GM21529 (cell line): ENCODE measurements around the gene CISH.

Source experiments
- ATAC-seq: cut with Tn5 transposase; IDR thresholded peaks from one replicate; pipeline ENCODE4 v1.9.1; 2021; ENCODE audit not compliant: unreplicated experiment

Gene CISH, protein sequence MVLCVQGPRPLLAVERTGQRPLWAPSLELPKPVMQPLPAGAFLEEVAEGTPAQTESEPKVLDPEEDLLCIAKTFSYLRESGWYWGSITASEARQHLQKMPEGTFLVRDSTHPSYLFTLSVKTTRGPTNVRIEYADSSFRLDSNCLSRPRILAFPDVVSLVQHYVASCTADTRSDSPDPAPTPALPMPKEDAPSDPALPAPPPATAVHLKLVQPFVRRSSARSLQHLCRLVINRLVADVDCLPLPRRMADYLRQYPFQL

DNA sequence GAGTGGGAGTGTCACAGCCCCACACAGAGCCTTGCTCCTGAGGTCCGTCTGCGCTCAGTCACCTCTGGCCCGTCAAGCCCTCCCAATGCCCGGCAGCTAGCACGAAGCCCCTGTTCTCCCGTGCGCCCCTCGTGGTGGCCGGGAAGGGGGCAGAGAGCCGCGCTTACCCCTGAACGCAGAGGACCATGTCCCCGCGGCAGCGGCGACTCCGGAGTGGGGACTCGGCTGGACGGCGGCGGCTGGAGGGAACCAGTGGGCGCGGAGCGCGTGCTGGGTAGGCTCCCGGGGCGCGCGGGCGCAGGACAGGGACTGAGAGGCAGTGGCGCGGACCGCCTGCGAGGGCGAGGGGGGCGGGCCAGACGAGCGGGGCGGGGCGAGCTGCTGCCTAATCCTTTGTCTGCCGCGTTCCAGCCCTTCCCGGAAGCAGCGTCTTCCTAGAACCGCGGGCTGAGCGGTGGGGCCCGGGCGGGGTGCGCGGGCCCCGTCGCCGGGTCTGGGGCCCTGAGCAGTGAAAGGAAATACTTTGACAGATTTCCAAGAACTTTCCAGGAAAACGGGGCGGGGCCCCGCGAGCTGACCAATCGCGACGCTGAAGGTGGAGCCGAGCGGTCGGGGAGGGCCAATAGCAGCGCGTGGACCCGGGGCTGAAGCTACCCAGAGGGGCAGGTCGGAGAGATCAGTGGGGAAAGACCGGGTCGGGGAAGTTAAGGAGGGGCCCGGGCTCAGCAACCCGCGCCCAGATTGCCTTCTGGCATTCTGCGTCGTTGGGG lies at the start of gene CISH:
Gene CISH, minus strand, starts transcription at position 311 of the 770 bp plus-strand sequence. Its CDS starts 124 bp downstream, at position 187.
- peak; percentile 77 for ATAC-seq

DNA sequence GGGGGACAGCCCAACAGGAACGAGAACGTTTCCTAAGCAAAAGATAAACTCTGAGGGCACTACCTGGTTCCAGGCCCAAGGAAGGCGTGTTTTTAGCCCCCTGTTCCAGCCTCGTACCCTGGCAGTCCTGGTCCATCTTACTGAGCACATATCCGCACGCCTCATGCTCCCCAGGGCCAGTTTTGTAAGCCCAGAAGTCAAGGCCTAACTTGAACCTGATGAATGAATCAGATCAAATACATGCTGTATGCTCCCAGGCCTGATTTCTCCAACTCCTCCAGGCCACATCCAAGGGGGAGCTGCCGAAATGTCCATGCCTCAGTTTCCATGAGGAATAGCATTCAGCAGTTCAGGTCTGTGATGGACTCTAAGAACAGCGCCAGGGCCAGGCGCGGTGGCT lies 48.8 kb upstream of the CISH start:
- ATAC-seq, result no peak

DNA sequence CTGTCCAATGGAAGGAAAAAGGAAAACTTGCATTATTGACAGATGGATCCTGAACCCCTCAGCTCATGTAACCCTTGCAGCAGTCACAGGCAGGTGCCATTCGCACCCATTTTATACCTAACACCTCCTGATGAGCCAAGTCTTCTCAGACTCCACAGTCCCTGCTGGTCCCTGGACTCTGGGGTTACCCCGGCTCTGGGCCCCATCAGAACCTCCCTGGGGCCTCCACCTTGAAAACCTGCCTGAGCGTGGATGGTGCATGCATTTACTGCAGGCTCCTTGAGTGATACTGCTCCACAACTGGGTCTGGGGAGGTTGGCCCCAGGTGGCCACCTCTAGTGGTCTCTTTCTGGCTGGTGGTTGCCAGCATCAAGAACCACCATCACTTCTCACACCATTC lies 47.3 kb upstream of the CISH start:
- no peak for ATAC-seq

DNA sequence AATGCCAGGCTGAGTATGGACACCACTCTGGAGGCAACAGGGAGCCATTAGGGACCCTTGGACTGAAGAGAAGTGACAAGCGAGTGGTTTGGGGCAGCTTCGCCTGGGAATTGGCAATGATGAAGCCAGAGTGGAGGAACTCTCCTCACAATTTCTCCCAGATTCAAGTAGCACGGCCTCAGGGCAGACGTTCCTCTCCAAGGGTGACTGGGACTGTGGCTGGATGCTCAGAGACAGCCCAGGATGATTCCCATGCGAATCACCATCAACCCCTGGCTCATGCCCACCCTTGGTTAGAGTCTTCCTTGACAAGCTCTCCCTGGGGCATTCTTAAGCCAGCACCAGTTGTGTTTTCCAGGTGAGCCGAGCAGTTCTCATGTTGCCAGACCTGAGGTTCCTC lies 46.8 kb upstream of the CISH start:
- ATAC-seq, result no peak

DNA sequence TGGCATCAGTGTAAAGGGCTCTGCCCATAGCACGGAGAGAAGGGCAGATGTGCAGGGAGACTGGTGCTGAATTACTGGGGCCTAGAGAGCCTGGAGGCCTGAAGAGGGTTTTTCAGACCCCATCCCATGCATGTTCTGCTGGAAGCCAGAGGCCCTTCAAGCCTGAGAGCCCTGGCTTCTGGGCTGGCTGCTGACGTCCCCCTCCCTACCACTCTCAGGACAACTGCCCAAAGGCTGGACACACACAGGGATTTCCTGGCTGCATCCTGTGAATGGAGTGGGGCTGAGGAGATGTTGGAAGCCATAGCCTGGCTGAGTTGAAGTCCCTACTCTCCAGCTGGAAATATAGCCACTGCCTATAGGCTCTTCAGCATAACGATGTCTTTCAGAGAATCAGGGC lies 46.2 kb upstream of the CISH start:
- ATAC-seq, result no peak

DNA sequence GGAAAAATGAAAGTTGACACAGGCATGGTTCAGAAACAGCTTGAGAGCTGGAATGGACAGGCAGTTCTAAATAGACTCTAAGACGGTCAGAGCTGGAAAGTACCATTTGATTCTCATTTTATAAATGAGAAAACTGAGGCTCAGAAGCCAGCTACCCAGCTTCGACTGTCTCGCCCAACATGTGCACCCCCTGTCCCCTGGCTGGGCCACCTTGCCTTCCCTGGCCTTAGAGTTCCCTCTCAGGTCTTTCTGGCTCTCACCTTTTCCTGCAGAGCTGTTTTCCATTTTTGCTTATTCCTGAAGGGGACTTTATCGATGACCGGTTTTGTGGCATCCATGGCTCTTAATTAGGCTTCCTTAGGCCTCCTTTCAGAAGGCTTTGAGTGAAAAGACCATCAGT lies 45.8 kb upstream of the CISH start:
- no peak for ATAC-seq

DNA sequence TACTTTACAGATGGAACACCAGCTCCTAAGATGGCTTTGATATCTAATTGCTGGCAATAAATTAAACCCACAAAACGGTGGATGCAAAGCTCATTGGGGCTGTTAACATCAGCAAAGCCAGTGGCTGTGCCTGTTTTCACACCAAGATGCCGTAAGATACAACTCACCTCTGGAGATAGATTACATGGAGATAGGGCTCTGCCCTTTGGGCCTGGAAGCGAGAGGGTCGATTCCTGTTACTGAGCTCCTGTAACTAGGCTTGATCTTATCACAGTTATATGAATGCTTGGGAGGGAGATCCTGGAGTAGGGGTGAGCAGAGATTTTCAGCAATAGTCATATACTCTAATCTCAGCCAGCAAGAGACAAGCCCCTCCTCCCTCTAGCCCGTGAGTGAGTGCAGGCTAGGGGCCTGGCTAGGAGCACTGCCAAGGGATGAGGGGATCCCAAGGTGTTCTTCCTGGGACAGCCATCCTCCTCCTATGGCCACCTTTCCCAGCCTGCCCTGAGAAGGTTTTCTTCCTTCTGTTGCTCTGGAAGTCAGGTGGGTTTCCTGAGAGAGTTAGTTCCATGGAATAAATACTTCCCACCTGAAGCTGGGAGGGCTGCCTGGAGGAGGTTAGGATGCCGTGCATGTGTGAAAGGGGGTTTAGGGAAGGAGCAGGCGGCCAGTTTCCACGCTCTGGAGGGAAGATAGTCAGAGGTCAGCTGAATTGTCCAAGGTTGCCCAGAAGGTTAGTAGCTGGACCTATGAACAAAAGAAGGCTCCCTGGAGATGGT lies 45.0 kb upstream of the CISH start:
- ATAC-seq, result no peak

DNA sequence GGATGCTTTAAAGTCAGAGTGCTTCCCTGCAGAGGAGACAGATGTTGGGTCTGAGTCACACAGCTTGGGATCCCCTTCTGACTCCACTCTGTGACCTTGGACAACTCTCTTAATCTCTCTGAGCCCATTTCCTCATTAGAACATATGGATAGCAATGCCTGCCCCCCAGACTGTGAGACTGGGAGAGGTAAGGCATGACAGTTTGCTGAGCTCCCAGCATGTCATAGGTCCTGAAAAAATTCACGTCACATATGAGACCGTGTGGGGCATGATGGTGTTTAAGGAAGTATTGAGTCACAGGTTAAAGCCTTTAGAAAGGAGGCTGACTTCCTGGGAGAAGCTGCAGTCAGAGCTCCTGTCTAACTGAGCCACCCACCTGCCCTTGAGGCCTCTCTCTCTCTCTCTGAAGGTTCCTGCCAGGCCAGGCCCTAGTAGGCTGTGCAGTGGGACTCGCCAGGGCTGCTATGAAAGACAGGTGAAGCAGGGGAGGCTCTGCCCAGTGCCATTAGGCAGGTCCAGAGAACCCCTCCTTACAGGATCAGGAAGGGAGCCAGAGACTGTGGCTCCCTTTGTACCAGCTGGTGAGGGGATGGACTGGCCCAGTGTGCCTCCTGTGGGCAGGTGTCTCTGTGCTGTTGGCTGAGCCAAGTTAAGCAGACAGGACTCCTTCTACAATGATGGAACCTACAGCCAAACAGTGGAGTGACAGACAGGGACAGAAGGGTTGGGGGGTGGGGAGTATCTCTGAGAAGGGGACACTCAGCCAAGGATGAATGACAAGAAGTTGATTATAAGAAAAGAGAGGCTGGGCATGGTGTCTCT lies 43.6 kb upstream of the CISH start:
- ATAC-seq, result no peak

DNA sequence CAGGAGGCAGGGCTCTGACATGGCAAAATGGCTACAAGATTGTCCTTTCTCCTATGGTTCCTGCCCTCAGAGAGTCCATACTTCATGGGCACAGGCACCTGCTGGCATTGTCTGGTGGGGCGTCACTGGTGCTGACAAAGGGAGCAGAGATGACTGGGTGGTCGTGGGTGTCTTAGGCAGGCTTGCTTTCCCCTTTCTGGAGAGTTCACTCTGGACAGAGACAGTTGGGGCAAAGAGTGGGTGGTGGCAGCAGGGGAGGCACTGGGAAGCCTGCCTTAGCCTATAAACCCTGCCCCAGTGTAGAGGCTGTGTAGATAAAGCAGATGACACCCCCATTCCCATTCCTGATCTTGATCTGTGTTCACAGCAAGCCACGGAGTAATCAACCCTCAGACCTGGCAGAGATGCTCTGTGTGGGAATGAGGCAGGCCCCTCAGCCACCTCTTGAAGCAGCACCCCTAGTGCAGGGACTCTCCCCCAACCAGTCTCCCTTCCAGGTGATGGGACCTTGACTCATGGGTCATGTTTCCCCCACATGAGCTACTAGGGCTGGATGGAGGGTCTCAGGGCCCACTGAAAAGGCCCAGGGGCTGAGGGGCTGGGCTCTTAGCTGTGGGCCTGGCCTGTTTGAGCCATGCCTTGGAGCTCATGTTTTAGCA lies 42.5 kb upstream of the CISH start:
- no peak for ATAC-seq

DNA sequence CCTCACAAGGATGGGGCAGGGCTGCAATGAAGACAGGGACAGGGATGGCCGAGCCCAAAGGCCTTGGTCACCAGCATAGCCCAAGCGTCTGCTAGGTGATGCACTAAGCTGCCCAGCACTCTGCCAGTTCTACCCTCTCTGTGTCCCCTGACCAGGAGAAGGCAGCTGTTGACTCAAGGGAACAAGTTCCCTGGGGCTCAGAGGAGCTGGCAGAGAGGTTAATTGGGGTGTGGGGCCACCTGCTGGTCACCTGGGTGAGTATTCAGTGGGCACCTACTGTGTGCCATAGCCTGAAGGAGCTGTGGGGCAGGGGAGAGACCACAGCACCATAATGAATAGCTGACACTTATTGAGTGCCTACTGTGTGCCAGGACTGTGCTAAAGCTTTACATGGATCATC lies 41.1 kb upstream of the CISH start:
- peak; percentile 55 for ATAC-seq

DNA sequence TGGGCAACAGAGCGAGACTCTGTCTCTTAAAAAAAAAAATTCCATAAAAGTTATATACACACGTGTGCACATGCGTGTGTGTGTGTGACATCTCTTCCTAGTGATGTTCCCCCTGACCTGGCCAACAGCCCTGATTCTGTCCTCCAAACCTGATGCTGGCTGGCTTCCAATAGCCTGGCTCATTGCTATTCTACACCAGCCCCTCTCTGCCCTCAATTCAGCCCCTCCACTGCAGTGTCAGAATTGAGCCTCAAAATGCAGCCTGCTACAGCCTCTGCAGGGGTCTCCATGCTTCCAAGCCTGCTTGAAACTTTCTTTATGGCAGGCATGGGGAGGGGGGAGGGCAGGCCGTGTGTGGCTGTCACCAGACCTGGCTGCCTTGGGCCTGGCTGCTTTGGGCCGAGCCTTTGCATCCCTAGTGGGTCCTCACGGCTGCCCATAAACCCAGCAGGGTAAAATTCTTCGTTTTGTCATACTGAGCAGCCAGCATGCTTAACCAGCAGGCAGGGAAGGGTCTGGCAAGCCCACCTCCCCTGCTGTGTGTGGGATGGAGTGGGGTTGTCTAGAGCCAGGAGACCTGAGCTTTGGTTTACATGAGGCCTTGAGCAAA lies 40.5 kb upstream of the CISH start:
- no peak for ATAC-seq

DNA sequence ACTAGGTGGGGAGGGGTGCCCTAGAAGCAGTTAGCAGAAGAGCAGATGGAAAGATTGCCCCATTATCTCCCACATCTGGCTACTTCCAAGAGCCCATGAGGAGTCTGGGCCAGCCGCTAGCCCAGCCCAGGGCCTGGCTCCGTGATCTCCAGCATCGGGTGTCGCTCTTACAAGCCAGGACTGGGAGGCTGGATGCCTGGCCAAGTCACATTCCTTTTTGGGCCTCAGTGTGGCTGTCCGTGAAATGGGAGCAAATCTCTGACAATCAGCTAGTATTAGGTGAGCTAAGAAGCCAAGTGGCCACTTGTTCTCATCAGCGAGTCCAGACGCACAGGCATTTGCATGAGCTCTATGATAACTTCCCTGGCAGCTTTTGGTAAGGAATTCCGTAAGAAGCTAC lies 39.9 kb upstream of the CISH start:
- ATAC-seq, result no peak

DNA sequence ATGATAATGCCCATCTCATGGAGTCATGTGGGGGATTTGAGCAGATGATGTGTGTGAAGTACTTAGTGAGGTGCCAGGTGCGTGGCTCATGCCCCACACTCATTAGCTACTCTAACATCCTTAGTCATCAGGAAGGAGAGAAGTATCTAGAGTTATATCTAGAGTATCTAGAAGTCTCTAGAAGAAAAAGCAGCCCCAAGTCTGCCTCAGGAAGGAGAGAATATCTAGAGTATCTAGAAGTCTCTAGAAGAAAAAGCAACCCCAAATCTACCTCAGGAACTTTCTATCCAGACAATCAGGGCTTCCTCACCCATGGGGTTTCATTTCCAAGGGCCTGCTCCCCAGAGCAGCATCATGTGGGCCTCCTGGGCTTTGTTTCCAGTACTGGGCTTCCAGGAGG lies 38.4 kb upstream of the CISH start:
- no peak for ATAC-seq

DNA sequence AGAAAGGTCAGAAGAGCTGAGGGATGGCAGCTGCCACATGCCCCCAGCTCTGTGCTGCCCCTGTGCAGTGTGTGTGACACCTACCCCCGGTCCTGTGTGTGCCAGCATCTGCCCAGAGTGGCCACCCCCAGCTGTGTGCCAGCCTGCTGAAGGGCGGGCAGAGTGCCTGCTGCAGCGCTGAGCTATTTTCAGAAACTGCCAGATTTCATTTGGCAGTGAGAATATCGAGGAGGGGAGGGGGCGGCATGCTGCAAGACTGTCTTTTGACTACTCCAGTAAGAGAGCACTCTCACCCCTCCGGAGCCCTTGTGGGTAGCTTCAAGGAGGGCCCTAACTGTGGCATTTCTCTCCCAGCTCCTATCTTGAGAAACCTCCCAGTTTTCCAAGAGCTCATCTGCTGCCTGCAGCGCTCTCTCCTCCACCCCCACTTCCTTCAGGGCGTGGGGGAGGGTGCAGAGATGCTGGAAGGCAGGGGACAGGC lies 37.9 kb upstream of the CISH start:
- ATAC-seq, result no peak

DNA sequence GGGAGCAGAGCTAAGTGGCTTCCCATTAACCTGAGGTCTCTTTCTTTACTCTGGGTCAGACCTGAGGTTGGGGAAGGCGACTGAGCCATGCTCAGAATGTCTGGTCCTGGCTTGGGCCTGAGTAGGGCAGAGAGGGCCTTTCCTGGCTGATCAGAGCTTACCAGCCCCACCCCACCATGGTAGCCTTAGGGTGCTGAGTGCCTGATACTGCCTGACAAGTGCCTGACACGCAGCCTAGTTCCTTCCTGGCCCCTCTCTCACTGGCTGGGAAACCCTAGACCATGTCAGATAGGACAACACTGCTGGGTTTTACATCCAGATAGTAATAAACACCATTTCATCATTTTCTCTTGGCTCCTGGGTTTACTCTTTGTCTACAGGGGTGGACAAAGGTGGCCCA lies 37.4 kb upstream of the CISH start:
- ATAC-seq, result no peak

DNA sequence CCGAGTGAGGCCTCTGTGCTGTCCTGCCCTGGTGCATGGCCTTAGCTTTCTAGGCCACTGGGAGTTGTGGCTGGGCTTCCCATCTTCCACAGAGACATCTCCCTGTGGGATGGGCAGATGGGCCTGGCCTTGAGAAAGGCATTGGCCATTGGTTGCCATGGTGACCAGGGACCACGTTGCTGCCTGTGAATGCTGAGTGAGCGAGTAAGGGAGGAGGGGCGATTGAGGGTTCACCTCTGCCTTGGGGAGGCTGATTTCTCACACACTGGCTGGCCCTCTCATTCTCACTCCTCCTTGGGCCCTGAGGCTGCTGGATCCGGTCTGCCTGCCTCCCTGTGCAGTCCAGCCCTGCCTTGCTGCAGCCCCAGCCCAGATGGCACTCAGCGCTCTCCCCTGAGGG lies 36.7 kb upstream of the CISH start:
- no peak for ATAC-seq

DNA sequence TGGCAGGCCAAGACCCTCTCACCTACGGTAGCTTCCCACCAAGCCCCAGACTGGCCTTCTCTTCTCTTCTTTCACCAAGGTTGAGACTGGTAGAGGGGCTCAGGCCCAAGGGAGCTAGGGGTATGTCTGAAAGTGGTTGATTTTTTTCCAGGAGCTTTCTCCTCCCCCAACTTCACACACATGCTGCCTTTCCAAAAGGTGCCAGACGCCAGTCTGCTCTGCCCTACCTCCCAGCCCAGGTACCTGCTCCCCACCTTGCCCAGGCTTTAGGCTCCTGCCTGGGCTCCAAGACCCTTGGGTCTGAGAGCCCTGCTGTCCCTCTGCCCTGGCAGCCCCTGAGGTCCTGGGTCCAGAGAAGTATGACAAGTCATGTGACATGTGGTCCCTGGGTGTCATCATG lies 33.8 kb upstream of the CISH start:
- ATAC-seq, result no peak

DNA sequence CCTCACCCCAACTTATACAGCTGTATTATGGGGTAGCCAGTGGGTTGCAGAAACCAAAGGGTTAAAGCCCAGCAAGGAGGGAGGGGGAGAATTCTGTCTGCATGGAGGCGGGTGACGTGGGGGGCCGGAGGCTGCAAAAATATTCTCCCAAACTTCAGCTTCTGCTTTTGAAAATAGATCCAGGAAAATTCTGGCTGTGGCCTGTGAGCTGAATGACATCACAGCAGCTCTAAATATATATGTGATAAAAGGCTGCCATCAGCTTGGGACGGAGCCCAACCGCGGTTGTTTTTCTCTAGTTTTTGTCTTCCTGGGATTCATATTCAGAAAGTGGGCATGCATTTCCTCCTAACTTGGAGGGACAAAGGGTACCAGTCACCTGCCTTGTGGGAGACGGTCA lies 33.0 kb upstream of the CISH start:
- ATAC-seq, result no peak

DNA sequence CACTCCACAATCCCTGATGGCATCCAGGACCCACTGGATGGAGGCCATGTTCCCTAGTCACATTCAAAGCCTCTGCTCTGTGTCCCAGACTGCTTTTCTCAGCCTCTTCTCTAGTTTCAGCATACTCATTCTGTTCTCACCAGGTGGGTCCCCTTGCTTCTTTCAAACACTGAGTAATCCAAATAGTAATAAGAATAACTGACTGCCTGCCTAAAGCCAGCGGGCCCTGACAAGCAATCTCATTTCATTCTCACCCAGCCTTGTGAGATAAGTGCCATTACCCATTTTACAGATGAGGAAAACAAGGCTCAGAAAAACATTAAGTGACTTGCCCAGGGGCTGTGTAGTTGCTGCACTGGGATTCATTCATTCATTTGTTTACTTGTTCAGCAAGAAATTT lies 30.8 kb upstream of the CISH start:
- no peak for ATAC-seq

DNA sequence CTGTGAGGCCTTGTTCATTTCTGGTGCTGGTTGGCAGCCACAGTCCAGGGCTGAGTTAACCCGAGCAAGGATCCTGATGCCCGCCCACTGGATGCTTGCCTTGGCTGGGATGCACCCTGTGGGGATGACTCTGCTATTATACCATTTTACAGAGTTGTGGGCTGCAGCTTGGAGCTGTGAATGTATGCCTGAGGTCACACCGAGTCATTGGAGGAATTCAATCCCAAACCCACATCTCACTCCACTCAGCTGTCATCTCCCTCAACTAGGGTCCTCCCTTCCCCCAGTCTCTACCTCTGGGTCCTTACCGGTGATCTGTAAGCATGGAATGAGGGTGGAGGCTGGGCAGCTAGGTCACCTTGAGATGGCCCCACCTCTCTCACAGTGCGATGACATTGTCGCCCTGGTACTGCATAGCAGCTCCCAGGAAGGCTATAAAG lies 27.5 kb upstream of the CISH start:
- ATAC-seq, result no peak
